ENCODE results near the gene MBP. TPM values are rescaled to one million over a fixed set of nuclear protein-coding genes. Genes with fewer than 3 reads are reported as not detected.

MBP gene
- total RNA-seq, 1 experiment from 2014 or later, result 4.5 TPM

- H3K27me3 ChIP-seq (ENCODE audit: control insufficient read depth, insufficient read depth, low read length), result no peaks in the 10 kb centered on the region
- no peak overlapping the region for H3K4me3 ChIP-seq (ENCODE audit: insufficient read depth, low read depth, low read length)
- no peaks in the 10 kb centered on the region; the same call in 1 of the 2 replicates for H3K36me3 ChIP-seq (replicated peaks; ENCODE audit: control insufficient read depth, insufficient read depth, low read length)
- no peak for DNase-seq
These were observed 70.0 kb downstream of the MBP start for GRCh38 chr18:77062518-77063003.

GRCh38 chr18:77061946-77062517, 70.6 kb downstream of the MBP start:
- H3K36me3 ChIP-seq (replicated peaks; ENCODE audit: control insufficient read depth, insufficient read depth, low read length), result no peaks in the 10 kb centered on the region; the same call in 1 of the 2 replicates
- H3K27me3 ChIP-seq (ENCODE audit: control insufficient read depth, insufficient read depth, low read length), result no peaks in the 10 kb centered on the region
- DNase-seq, result peak; percentile 76
- H3K4me3 ChIP-seq (ENCODE audit: insufficient read depth, low read depth, low read length), result no peak overlapping the region

GRCh38 chr18:77061281-77061945, 71.2 kb downstream of the MBP start:
- no peaks in the 10 kb centered on the region for H3K27me3 ChIP-seq (ENCODE audit: control insufficient read depth, insufficient read depth, low read length)

GRCh38 chr18:77060151-77060550, 72.4 kb downstream of the MBP start:
- H3K4me3 ChIP-seq (ENCODE audit: insufficient read depth, low read depth, low read length), result no peak overlapping the region
- no peaks in the 10 kb centered on the region; the same call in 1 of the 2 replicates for H3K36me3 ChIP-seq (replicated peaks; ENCODE audit: control insufficient read depth, insufficient read depth, low read length)
- DNase-seq, result no peak
- no peaks in the 10 kb centered on the region for H3K27me3 ChIP-seq (ENCODE audit: control insufficient read depth, insufficient read depth, low read length)

More at GRCh38 chr18:77061281-77061945, 71.2 kb downstream of the MBP start:
- H3K4me3 ChIP-seq (ENCODE audit: insufficient read depth, low read depth, low read length), result no peak overlapping the region
- DNase-seq, result no peak
- no peaks in the 10 kb centered on the region; the same call in 1 of the 2 replicates for H3K36me3 ChIP-seq (replicated peaks; ENCODE audit: control insufficient read depth, insufficient read depth, low read length)

- DNase-seq, result peak; percentile 75
- Histone ChIP-seq H3K4me3 (ENCODE audit: insufficient read depth, low read depth, low read length) (no peak overlapping the region), H3K27me3 (ENCODE audit: control insufficient read depth, insufficient read depth, low read length) (no peaks in the 10 kb centered on the region), H3K36me3 (replicated peaks; ENCODE audit: control insufficient read depth, insufficient read depth, low read length) (no peaks in the 10 kb centered on the region; the same call in 1 of the 2 replicates)
These were observed 73.2 kb downstream of the MBP start for GRCh38 chr18:77059294-77059916.

- no peak overlapping the region for H3K4me3 ChIP-seq (ENCODE audit: insufficient read depth, low read depth, low read length)
- no peaks in the 10 kb centered on the region for H3K27me3 ChIP-seq (ENCODE audit: control insufficient read depth, insufficient read depth, low read length)
- H3K36me3 ChIP-seq (replicated peaks; ENCODE audit: control insufficient read depth, insufficient read depth, low read length), result no peaks in the 10 kb centered on the region; the same call in 1 of the 2 replicates
- DNase-seq, result peak; percentile 59
These were observed 74.2 kb downstream of the MBP start for GRCh38 chr18:77058290-77058835.

GRCh38 chr18:77057006-77057395, 75.6 kb downstream of the MBP start:
- DNase-seq, result no peak
- Histone ChIP-seq H3K4me3 (ENCODE audit: insufficient read depth, low read depth, low read length) (no peak overlapping the region), H3K27me3 (ENCODE audit: control insufficient read depth, insufficient read depth, low read length) (no peaks in the 10 kb centered on the region), H3K36me3 (replicated peaks; ENCODE audit: control insufficient read depth, insufficient read depth, low read length) (no peaks in the 10 kb centered on the region)

GRCh38 chr18:77056344-77057005, 76.1 kb downstream of the MBP start:
- H3K36me3 ChIP-seq (replicated peaks; ENCODE audit: control insufficient read depth, insufficient read depth, low read length), result no peaks in the 10 kb centered on the region
- no peaks in the 10 kb centered on the region for H3K27me3 ChIP-seq (ENCODE audit: control insufficient read depth, insufficient read depth, low read length)
- DNase-seq, result peak; percentile 75
- no peak overlapping the region for H3K4me3 ChIP-seq (ENCODE audit: insufficient read depth, low read depth, low read length)

- DNase-seq, result no peak
- Histone ChIP-seq H3K27me3 (ENCODE audit: control insufficient read depth, insufficient read depth, low read length) (no peaks in the 10 kb centered on the region), H3K4me3 (ENCODE audit: insufficient read depth, low read depth, low read length) (no peak overlapping the region), H3K36me3 (replicated peaks; ENCODE audit: control insufficient read depth, insufficient read depth, low read length) (no peaks in the 10 kb centered on the region)
These were observed 76.9 kb downstream of the MBP start for GRCh38 chr18:77055429-77056300.

GRCh38 chr18:77054606-77055428, 77.8 kb downstream of the MBP start:
- no peak overlapping the region for H3K4me3 ChIP-seq (ENCODE audit: insufficient read depth, low read depth, low read length)
- DNase-seq, result peak; percentile 82
- no peaks in the 10 kb centered on the region for H3K27me3 ChIP-seq (ENCODE audit: control insufficient read depth, insufficient read depth, low read length)
- H3K36me3 ChIP-seq (replicated peaks; ENCODE audit: control insufficient read depth, insufficient read depth, low read length), result no peaks in the 10 kb centered on the region

GRCh38 chr18:77054288-77054605, 78.3 kb downstream of the MBP start:
- DNase-seq, result no peak
- no peaks in the 10 kb centered on the region for H3K36me3 ChIP-seq (replicated peaks; ENCODE audit: control insufficient read depth, insufficient read depth, low read length)
- H3K4me3 ChIP-seq (ENCODE audit: insufficient read depth, low read depth, low read length), result no peak overlapping the region
- H3K27me3 ChIP-seq (ENCODE audit: control insufficient read depth, insufficient read depth, low read length), result no peaks in the 10 kb centered on the region

- Histone ChIP-seq H3K36me3 (replicated peaks; ENCODE audit: control insufficient read depth, insufficient read depth, low read length) (no peaks in the 10 kb centered on the region), H3K4me3 (ENCODE audit: insufficient read depth, low read depth, low read length) (no peak overlapping the region), H3K27me3 (ENCODE audit: control insufficient read depth, insufficient read depth, low read length) (no peaks in the 10 kb centered on the region)
- DNase-seq, result no peak
These were observed 78.8 kb downstream of the MBP start for GRCh38 chr18:77053616-77054287.

- H3K27me3 ChIP-seq (ENCODE audit: control insufficient read depth, insufficient read depth, low read length), result no peaks in the 10 kb centered on the region
- H3K4me3 ChIP-seq (ENCODE audit: insufficient read depth, low read depth, low read length), result no peak overlapping the region
- DNase-seq, result no peak
- no peaks in the 10 kb centered on the region for H3K36me3 ChIP-seq (replicated peaks; ENCODE audit: control insufficient read depth, insufficient read depth, low read length)
These were observed 79.6 kb downstream of the MBP start for GRCh38 chr18:77052983-77053309.
